Trophoblast cell (in vitro differentiated cells and primary cell): ENCODE data around the gene OGFOD1.

Source experiments
- DNase-seq, 2 donors: peaks; one replicate each; pipeline ENCODE4 v3.0.0-alpha.2; 2016
- H2AFZ ChIP-seq: 2 replicates; pipeline ENCODE4 v1.6.1; 2013; ENCODE audit warnings: low read length, moderate library complexity, mild to moderate bottlenecking; ENCODE audit not compliant: insufficient read depth, poor library complexity
- H2AK5ac ChIP-seq: 2 replicates; pipeline ENCODE4 v1.6.1; 2013; ENCODE audit warnings: mild to moderate bottlenecking, low read length
- H2BK120ac ChIP-seq: 2 replicates; pipeline ENCODE4 v1.6.1; 2013; ENCODE audit warnings: low read length, mild to moderate bottlenecking, moderate library complexity; ENCODE audit not compliant: insufficient read depth, poor library complexity
- H2BK12ac ChIP-seq: 2 replicates; pipeline ENCODE4 v1.6.1; 2013; ENCODE audit warnings: mild to moderate bottlenecking, low read length, moderate library complexity
- H2BK5ac ChIP-seq: 2 replicates; pipeline ENCODE4 v1.6.1; 2013; ENCODE audit warnings: low read length, low read depth, moderate library complexity, mild to moderate bottlenecking; ENCODE audit not compliant: poor library complexity
- H3K14ac ChIP-seq: 2 replicates; pipeline ENCODE4 v1.6.1; 2013; ENCODE audit warnings: mild to moderate bottlenecking, low read length
- H3K18ac ChIP-seq: 2 replicates; pipeline ENCODE4 v1.6.1; 2013; ENCODE audit warnings: mild to moderate bottlenecking, low read length
- H3K23ac ChIP-seq: 2 replicates; pipeline ENCODE4 v1.6.1; 2013; ENCODE audit warnings: low read length
- H3K27ac ChIP-seq: 2 replicates; pipeline ENCODE4 v1.5.1; 2013; ENCODE audit warnings: low read depth, mild to moderate bottlenecking, inconsistent platforms, low read length, moderate library complexity
- H3K27me3 ChIP-seq: 2 replicates; pipeline ENCODE4 v1.6.1; 2013; ENCODE audit warnings: inconsistent platforms, mild to moderate bottlenecking, low read length, moderate library complexity; ENCODE audit not compliant: insufficient read depth
- H3K36me3 ChIP-seq, 2 experiments: 1 replicate in 1 of 2; 2 replicates in 1 of 2; pipeline ENCODE4 v1.6.1; 2013; ENCODE audit warnings: low read length in 2 of 2, mild to moderate bottlenecking in 2 of 2, moderate library complexity in 1 of 2; ENCODE audit not compliant: insufficient read depth in 2 of 2, control insufficient read depth in 1 of 2
- H3K4ac ChIP-seq: 2 replicates; pipeline ENCODE4 v1.6.1; 2013; ENCODE audit warnings: low read depth, mild to moderate bottlenecking, low read length, moderate library complexity
- H3K4me1 ChIP-seq, 2 experiments: 1 replicate in 1 of 2; 2 replicates in 1 of 2; pipeline ENCODE4 v1.6.1; 2013; ENCODE audit warnings: low read length in 2 of 2, mild to moderate bottlenecking in 2 of 2, moderate library complexity in 1 of 2; ENCODE audit not compliant: insufficient read depth in 2 of 2, control insufficient read depth in 1 of 2
- H3K4me2 ChIP-seq: 2 replicates; pipeline ENCODE4 v1.6.1; 2013; ENCODE audit warnings: inconsistent platforms, mild to moderate bottlenecking, low read length, moderate library complexity
- H3K4me3 ChIP-seq: 2 replicates; pipeline ENCODE4 v1.5.1; 2013; ENCODE audit warnings: mild to moderate bottlenecking, low read depth, low read length, inconsistent platforms
- H3K79me1 ChIP-seq: one replicate; pipeline ENCODE4 v1.6.1; 2013; ENCODE audit warnings: low read length
- H3K79me2 ChIP-seq: 2 replicates; pipeline ENCODE4 v1.6.1; 2013; ENCODE audit warnings: low read length, mild to moderate bottlenecking; ENCODE audit not compliant: control insufficient read depth, insufficient read depth, poor library complexity
- H3K9ac ChIP-seq: 2 replicates; pipeline ENCODE4 v1.6.1; 2013; ENCODE audit warnings: mild to moderate bottlenecking, low read length
- H3K9me3 ChIP-seq: 2 replicates; pipeline ENCODE4 v1.6.1; 2013; ENCODE audit warnings: low read depth, mild to moderate bottlenecking, control low read depth, inconsistent platforms, low read length; ENCODE audit not compliant: insufficient read depth
- H4K12ac ChIP-seq: 2 replicates; pipeline ENCODE4 v1.6.1; 2013; ENCODE audit warnings: low read depth, mild to moderate bottlenecking, low read length, moderate library complexity
- H4K8ac ChIP-seq: 2 replicates; pipeline ENCODE4 v1.6.1; 2013; ENCODE audit warnings: low read depth, mild to moderate bottlenecking, low read length, moderate library complexity
- H4K91ac ChIP-seq: one replicate; pipeline ENCODE4 v1.6.1; 2013; ENCODE audit warnings: low read depth, mild to moderate bottlenecking, low read length, moderate library complexity
- WGBS: extraction: QIAGEN DNeasy Blood & Tissue Kit; methylation state at CpG from one replicate; pipeline ENCODE4 v1.1.7; 2013; ENCODE audit warnings: missing lambda C conversion rate; ENCODE audit not compliant: insufficient read length, insufficient coverage; ENCODE audit errors: extremely low coverage; 5-methylcytosine and 5-hydroxymethylcytosine counted together

The OGFOD1 gene

GRCh38 chr16:56515665-56516064 lies 64.3 kb downstream of the OGFOD1 start:
- no peaks in the 10 kb centered on the region for H3K36me3 ChIP-seq
- no peak overlapping the region for H4K91ac ChIP-seq
- H3K4me2 ChIP-seq, result no peak overlapping the region
- no peak overlapping the region for H2BK5ac ChIP-seq
- no peak overlapping the region for H2BK12ac ChIP-seq
- WGBS, result no CpG with 5 or more reads among the region's 6 CpGs
- DNase-seq, result no peak
- no peak overlapping the region for H3K27ac ChIP-seq
- H2AFZ ChIP-seq, result no peak overlapping the region
- peaks cover 6% of the 10 kb centered on the region for H3K79me1 ChIP-seq
- no peak overlapping the region for H4K12ac ChIP-seq
- no peak overlapping the region for H3K14ac ChIP-seq
- peaks cover 4% of the 10 kb centered on the region for H3K79me2 ChIP-seq
- H3K27me3 ChIP-seq, result no peaks in the 10 kb centered on the region
- no peak overlapping the region for H3K9ac ChIP-seq
- no peak overlapping the region for H3K4me3 ChIP-seq
- no peaks in the 10 kb centered on the region for H3K9me3 ChIP-seq
- no peak overlapping the region for H4K8ac ChIP-seq
- H2AK5ac ChIP-seq, result no peak overlapping the region
- no peak overlapping the region for H2BK120ac ChIP-seq
- no peak overlapping the region for H3K4ac ChIP-seq
- peaks cover 0 to 7% of the 10 kb centered on the region in 2 experiments for H3K4me1 ChIP-seq
- H3K23ac ChIP-seq, result no peak overlapping the region
- H3K18ac ChIP-seq, result no peak overlapping the region

- H2BK120ac ChIP-seq, result no peak overlapping the region
- no peak overlapping the region for H4K8ac ChIP-seq
- H4K91ac ChIP-seq, result no peak overlapping the region
- no peak overlapping the region for H3K18ac ChIP-seq
- no peak overlapping the region for H3K23ac ChIP-seq
- WGBS, result no CpG with 5 or more reads among the region's 2 CpGs
- H3K36me3 ChIP-seq, result no peaks in the 10 kb centered on the region
- H3K4me1 ChIP-seq, result peaks cover 0 to 7% of the 10 kb centered on the region in 2 experiments
- H3K79me2 ChIP-seq, result peaks cover 4% of the 10 kb centered on the region
- no peaks in the 10 kb centered on the region for H3K9me3 ChIP-seq
- no peak overlapping the region for H3K4me2 ChIP-seq
- no peak overlapping the region for H3K4me3 ChIP-seq
- H2AFZ ChIP-seq, result no peak overlapping the region
- H2AK5ac ChIP-seq, result no peak overlapping the region
- H3K9ac ChIP-seq, result no peak overlapping the region
- no peak for DNase-seq
- no peaks in the 10 kb centered on the region for H3K27me3 ChIP-seq
- no peak overlapping the region for H3K14ac ChIP-seq
- H3K79me1 ChIP-seq, result peaks cover 6% of the 10 kb centered on the region
- no peak overlapping the region for H3K4ac ChIP-seq
- no peak overlapping the region for H2BK5ac ChIP-seq
- H2BK12ac ChIP-seq, result no peak overlapping the region
- no peak overlapping the region for H4K12ac ChIP-seq
- no peak overlapping the region for H3K27ac ChIP-seq
Measured at GRCh38 chr16:56517206-56517605, 65.9 kb downstream of the OGFOD1 start.

DNA sequence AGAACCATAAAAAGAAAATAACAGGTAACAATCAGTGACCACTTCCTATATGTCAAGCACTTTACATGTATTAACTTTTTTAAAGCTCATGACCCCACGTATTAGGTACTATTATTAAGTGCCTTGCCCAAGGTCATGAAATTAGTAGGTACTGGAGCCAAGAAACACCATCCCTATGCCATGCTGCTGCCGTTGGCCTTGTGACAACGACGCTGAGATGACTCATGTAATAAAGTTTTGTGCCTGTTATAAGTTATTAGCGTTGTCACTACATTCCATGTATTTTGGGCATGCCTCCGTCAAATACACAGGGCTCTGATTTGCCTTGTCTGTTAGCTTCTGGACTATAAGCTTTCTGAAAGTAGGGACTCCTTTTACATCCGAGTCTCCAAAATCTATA lies 67.1 kb downstream of the OGFOD1 start:
- no peak overlapping the region for H2AK5ac ChIP-seq
- WGBS, result no CpG with 5 or more reads among the region's 7 CpGs
- DNase-seq, result no peak
- H3K79me1 ChIP-seq, result peaks cover 6% of the 10 kb centered on the region
- no peak overlapping the region for H3K4me3 ChIP-seq
- H3K4me1 ChIP-seq, result peaks cover 0 to 7% of the 10 kb centered on the region in 2 experiments
- H3K23ac ChIP-seq, result no peak overlapping the region
- peaks cover 4% of the 10 kb centered on the region for H3K79me2 ChIP-seq
- H3K4me2 ChIP-seq, result no peak overlapping the region
- no peaks in the 10 kb centered on the region for H3K27me3 ChIP-seq
- no peaks in the 10 kb centered on the region for H3K9me3 ChIP-seq
- no peak overlapping the region for H2BK5ac ChIP-seq
- H4K8ac ChIP-seq, result no peak overlapping the region
- no peak overlapping the region for H3K18ac ChIP-seq
- H3K14ac ChIP-seq, result no peak overlapping the region
- H2BK12ac ChIP-seq, result no peak overlapping the region
- H3K9ac ChIP-seq, result no peak overlapping the region
- H4K12ac ChIP-seq, result no peak overlapping the region
- no peaks in the 10 kb centered on the region for H3K36me3 ChIP-seq
- H2BK120ac ChIP-seq, result no peak overlapping the region
- no peak overlapping the region for H3K4ac ChIP-seq
- no peak overlapping the region for H4K91ac ChIP-seq
- H3K27ac ChIP-seq, result no peak overlapping the region
- no peak overlapping the region for H2AFZ ChIP-seq

- Histone ChIP-seq H2BK5ac (peak within 1 kb of the TSS; percentile 83), H3K4me3 (peak within 1 kb of the TSS; percentile 93), H3K23ac (no peak within 1 kb of the TSS), H3K9me3 (no peaks in the 10 kb centered on the region), H3K36me3 (no peaks in the 10 kb centered on the region), H3K9ac (peak within 1 kb of the TSS; percentile 83), H3K27me3 (no peaks in the 10 kb centered on the region), H3K27ac (peak within 1 kb of the TSS; percentile 83), H3K79me2 (peaks cover 4% of the 10 kb centered on the region), H2AK5ac (peak within 1 kb of the TSS; percentile 61), H2AFZ (peak within 1 kb of the TSS; percentile 97), H3K4ac (peak within 1 kb of the TSS; percentile 60), H3K14ac (peak within 1 kb of the TSS; percentile 98), H4K12ac (peak within 1 kb of the TSS; percentile 99), H3K79me1 (peaks cover 6% of the 10 kb centered on the region), H3K18ac (peak within 1 kb of the TSS; percentile 95), H3K4me1 (peaks cover 0 to 7% of the 10 kb centered on the region in 2 experiments), H4K91ac (peak within 1 kb of the TSS; percentile 92), H3K4me2 (peak within 1 kb of the TSS; percentile 87), H2BK12ac (peak within 1 kb of the TSS; percentile 51), H4K8ac (peak within 1 kb of the TSS; percentile 99), H2BK120ac (peak within 1 kb of the TSS; percentile 91)
- no CpG with 5 or more reads among the region's 65 CpGs for WGBS
- peak; percentile 97 to 99 for DNase-seq
Measured at GRCh38 chr16:56519459-56520250, 68.3 kb downstream of the OGFOD1 start, which contains the start of gene BBS2. BBS2 (minus strand) TSS chr16:56520024; CDS start chr16:56519862, 162 bp downstream.
